WI38 (cell line): ENCODE results near the gene NUB1.

Experiments
- H3K4me3 ChIP-seq: 2 replicates; pipeline ENCODE4 v1.5.1; 2011; ENCODE audit warnings: low read depth, mild to moderate bottlenecking, control low read depth, low read length
- CTCF ChIP-seq: IDR thresholded peaks from 2 replicates; pipeline ENCODE4 v1.5.1; 2012; ENCODE audit warnings: low read depth, mild to moderate bottlenecking, control low read depth, low read length

The NUB1 gene

GRCh38 chr7:151377406-151377805 is 35.8 kb downstream of the NUB1 start:
- no peak for TF ChIP-seq CTCF
- H3K4me3 ChIP-seq = no peak overlapping the region

GRCh38 chr7:151378011-151378410 is 36.4 kb downstream of the NUB1 start:
- TF ChIP-seq CTCF = no peak
- no peak overlapping the region for H3K4me3 ChIP-seq

GRCh38 chr7:151378496-151379192 is 37.0 kb downstream of the NUB1 start:
- H3K4me3 ChIP-seq = no peak overlapping the region
- TF ChIP-seq CTCF = no peak

GRCh38 chr7:151379193-151379520 is 37.5 kb downstream of the NUB1 start:
- no peak for TF ChIP-seq CTCF

GRCh38 chr7:151379534-151380198 is 38.1 kb downstream of the NUB1 start:
- no peak for TF ChIP-seq CTCF
- H3K4me3 ChIP-seq = no peak overlapping the region

More at GRCh38 chr7:151379193-151379520, 37.5 kb downstream of the NUB1 start:
- H3K4me3 ChIP-seq = no peak overlapping the region

- no peak for TF ChIP-seq CTCF
- H3K4me3 ChIP-seq = no peak overlapping the region
Observed at GRCh38 chr7:151380199-151381097, 38.8 kb downstream of the NUB1 start.

GRCh38 chr7:151381098-151381347 is 39.4 kb downstream of the NUB1 start:
- TF ChIP-seq CTCF = no peak
- no peak overlapping the region for H3K4me3 ChIP-seq
